ENCODE measurements around the gene SUN1.

GRCh38 chr7:802500-803242 lies 29.6 kb upstream of the SUN1 start:
- TF ChIP-seq GTF2F1 (IDR thresholded peaks at IDR 0.05; ENCODE audit: borderline replicate concordance, low read depth, low read length) (no peak), CTCF (IDR thresholded peaks at IDR 0.05; ENCODE audit: control extremely low read depth in 1 of 3, insufficient read depth in 1 of 3, low read depth in 1 of 3, low read length in 3 of 3) (no peak), HDAC2 (IDR thresholded peaks at IDR 0.05; ENCODE audit: borderline replicate concordance in 1 of 2, low read depth in 2 of 2, low read length in 2 of 2) (no peak)
